ENCODE results near the gene GRIN1.

- TF ChIP-seq GATA2 (IDR thresholded peaks at IDR 0.05; ENCODE audit: low read depth, low read length), result no peak
- no peak for TF ChIP-seq GATA3 (IDR thresholded peaks at IDR 0.05; ENCODE audit: low read depth, low read length)
These were observed 42.0 kb upstream of the GRIN1 start for GRCh38 chr9:137096785-137097546.

All from SH-SY5Y (cell line).